ENCODE results near the gene TEX26.

The TEX26 gene

DNA sequence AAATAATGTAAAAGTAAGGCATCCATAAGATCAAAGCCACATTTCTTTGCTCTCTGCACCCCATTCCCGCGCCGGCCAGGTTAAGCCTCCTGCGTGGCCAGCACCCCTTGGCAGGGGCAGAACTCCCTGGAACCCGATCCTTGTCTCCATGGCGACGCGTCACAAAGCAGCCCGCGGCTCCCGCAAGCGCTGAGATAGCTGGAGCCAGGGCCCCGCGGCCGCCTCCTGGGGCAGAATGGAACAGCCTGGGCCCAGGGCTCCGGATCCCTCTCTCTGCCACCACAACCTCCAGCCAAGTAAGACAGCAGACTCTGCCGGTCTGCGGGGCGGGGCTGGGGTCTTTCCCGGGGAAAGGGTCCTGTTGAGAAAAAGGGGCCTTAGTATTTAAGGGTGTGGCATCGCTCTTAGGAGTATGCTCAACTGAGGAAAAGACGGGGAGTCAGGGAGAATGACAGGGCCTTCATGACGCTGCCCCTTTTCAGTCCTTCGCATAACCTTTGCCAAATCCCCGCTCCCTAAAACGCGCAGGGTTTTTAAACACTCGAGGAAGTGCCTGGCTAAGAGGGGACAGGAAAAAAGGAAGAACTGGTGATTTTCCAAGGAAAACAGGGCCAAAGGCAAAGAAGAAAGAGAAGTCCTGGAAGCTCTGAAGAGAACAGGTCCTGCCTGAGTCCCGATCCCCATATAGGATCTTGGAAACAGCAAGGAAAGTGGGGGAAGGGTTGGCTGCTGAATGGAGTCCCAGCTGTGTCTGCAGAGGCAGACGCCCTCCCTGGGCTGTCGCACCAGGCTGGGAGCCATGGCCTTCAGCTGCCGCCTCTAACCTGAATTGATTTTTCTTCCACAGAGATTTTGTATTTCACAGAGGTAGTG lies at the start of gene TEX26:
TSS of gene TEX26 (plus strand) at position 176 of the 873 bp plus-strand sequence. CDS start at position 236, 60 bp downstream.
- DNase-seq (ENCODE audit: low read depth, low spot score): peak; percentile 65

DNA sequence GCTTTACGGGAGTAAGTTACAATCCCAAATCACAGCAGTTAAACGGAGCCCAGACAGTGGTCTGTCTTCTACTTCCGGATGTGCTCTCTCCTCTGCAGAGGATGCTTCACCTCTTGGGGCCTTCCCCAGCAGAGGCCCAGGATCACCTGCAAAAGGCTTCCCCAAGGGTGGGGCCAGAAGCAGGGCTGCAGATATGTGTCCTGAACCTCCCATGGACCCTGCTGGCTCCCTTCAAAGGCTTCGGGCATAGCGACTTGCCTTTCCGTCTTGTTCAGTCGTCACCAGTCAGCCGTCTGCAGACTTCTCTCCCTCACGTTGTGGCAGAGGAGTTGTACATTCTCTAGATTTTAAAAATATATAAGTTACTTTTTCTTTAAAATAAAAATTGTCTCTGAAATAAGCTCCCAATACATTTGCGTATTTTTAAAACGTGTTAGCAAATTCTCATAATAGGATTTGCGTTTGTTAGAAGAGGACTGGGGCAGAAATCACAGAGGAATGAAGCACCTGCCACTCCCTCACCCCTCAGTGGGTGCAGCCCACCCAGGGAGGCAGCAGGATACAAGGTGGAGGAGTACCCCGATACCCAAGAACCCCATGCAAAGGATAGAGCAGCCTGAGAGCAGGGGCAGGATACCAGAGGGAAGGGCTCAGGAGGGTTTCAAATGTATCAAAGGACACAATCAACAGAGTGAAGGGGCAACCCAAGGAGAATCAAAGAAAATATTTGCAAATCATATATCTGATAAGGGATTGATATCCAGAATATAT lies 49.3 kb upstream of the TEX26 start:
- DNase-seq (ENCODE audit: low read depth, low spot score): no peak

DNA sequence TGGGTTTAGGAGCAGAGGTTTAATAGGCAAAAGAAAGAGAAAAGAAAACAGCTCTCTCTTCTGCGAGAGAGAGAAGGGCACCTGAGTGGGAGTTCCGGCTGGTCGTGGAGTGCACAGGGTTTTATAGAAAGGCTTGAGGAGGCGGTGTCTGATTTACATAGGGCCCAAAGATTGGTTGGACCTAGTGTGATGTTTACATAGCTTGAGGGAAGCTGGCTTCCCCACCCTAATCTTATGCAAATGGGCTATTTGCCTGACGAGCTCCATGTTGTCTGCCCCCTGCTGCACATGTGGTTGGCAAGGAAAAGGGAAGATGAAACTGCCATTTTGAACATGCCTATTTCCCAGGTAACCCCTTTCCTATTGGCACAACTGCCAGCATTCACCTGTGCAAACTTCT lies 47.9 kb upstream of the TEX26 start:
- DNase-seq (ENCODE audit: low read depth, low spot score): no peak

DNA sequence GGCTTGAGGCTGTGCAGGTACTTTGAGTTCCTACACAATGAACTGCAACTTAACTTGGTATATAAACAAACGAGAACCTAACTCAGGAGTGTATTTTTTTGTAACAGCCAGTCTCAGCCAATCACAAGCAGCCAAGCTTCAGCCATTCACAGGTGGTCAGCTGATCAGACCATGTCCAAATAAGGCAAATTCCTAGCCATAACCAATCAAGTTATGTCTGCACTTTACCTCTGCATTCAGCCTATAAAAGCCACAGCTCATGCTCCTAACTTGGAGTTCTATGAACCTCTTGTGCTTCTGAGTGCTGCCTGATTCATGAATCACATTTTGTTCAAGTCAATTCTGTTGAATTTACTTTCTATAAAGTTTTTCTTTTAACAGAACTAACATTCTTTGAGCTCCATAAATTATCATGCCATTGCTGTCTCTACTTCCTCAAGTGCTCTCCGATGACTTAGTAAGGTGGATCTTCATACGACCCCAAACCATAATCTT lies 43.2 kb upstream of the TEX26 start:
- DNase-seq (ENCODE audit: low read depth, low spot score): no peak

DNA sequence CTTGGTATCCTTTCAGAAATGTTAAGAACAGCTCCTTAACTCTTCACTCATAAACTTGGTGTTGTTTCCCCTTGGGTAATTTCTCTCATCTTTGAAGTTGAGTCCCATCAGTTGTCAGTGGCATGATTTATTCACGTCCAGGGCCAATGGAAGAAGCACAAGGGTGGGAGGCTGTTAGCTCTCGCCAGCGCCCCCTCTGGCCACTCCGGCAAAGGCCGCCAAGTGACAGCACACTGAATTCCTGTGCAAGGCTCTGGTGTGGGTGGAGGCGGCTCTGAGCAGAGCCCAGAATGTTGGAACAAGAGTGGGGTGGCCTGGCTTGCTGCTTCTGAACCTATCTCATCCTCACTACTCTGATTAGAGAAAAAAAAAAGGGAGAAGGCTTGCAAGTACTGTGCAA lies 39.5 kb upstream of the TEX26 start:
- peak; percentile 52 for DNase-seq (ENCODE audit: low read depth, low spot score)

DNA sequence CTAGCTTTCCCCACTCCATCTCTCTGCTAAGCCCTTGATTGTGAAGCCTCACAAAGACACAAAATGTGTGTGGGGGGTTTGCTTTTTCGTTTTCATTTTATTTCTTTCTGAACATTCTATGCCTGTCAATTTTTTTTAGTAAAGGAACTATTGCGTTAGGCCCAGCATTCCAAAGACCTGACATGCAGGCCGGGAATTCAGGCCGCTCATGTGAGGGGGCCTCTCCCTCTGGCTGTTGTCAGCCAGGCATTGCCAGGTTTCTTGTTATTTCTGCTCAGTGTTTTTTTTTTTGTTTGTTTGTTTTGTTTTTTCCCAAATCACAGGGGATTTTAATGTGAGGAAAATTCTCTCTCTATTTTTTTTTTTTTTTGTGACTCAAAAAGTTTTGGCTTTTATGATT lies 36.7 kb upstream of the TEX26 start:
- peak; percentile 90 for DNase-seq (ENCODE audit: low read depth, low spot score)

DNA sequence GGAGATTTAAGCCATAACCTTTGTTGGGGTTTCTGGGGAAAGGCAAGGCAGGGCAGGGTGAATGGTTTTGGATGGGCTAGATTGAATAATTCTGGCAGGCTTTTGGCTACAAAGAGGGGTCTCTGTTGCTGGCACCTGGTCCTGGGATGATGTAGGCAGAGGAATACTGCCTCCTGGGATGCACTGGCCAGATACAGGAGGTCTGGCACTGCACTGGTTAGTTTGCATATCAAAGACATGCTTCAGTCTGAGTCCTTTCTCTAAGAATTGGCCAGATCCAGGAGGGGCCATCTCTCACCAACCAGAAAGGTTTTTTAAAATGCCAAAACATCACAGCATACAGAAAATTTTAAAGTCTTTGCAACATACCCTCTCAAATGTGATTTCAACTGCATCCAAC lies 34.4 kb upstream of the TEX26 start:
- DNase-seq (ENCODE audit: low read depth, low spot score): peak; percentile 25

DNA sequence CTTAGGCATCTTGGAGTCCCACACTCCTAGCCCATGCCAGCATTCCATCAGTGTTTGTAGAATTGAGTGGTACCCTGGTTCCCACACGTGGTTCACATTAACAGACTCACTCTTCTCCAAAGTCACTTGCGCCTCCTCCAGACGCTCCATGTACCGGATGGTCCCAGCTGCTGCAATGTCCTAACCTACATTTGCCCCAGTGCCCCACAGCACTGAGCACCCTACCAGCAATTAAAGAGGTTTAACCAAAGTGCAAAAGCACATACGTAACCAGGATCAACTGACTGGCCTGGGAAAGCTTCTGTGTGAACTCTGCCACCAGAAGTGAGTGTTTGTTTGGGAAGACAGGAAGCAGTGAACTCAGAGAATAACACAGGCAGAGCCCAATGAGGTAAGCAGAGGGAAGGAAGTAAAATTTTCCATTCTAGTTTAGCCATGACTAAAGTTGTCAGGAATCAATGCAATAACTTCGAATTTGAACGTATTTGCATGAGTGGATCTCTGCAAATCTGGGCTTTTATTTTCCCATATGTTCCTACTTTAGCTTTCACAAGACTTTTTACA lies 33.7 kb upstream of the TEX26 start:
- peak; percentile 82 for DNase-seq (ENCODE audit: low read depth, low spot score)

DNA sequence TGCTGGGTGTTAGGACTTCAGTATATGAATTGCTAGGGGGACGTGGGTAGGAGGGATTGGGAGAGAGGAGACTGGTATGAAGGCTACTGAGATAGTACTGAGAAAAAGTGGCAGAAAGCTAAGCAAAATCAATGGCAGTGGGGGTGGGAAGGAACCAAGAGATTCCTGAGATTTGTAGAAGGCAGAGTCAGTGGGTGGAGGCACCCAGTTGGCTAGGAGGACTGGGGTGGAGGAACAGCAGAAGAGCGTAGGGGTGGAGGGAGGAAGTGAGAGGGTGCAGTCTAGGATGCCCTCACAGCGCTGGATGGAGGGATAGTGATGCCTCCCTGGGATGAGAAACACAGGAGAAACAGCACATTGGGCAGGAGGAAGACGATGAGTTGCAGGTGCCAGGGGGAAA lies 32.0 kb upstream of the TEX26 start:
- DNase-seq (ENCODE audit: low read depth, low spot score): no peak

DNA sequence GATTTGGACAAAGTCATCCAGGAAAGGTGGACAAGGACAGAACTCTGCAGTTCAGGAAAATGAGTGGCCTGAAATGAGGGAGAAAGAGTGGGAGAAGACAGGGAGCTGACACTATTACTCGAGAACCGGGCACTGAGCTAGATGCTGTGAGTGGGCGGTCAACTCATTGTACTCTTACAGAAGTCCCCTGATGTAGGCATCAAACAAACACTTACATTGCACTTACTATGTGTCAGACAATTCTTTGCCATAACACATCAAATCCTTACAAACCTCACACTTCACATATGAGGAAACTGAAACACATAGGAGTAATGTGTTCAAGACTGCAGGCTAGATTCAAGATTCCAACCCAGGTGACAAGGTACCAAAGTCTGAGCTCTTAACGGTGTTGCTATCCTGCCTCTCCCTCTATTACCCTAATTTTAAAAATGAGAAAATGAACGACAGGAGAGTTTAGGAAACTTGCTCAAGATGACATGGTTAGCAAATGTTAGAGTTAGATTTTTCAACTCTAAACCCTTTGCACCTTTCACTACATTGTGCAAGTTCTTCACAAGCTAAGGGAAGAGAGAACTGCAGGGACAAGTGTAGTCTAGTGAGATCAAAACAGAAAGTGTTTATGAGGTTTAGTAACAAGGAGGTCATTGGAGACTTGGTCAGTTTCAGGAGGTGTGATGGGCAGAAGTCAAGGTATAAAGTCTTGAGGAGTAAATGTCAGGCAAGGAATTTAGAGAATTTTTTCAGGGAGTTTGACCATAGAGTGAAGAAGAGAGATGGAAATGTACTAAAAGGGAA lies 31.3 kb upstream of the TEX26 start:
- no peak for DNase-seq (ENCODE audit: low read depth, low spot score)

DNA sequence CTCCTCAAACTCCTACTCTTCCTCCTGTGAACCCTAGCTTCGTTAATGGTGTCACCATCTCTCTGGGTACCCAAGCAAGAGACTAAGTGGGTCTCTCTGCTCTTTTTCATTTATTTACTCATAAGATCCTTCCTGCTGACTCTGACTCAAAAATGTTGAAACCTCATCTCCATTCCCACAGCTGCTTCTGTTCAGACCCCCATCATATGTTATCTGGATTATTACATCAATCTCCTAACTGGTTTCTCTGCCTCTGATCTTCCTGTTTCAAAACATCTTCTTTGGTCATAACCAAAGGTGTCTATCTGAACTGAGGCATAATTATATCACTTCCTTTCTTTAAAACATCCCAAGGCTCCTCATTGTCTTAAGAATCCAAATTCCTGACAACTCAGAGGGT lies 28.4 kb upstream of the TEX26 start:
- no peak for DNase-seq (ENCODE audit: low read depth, low spot score)

DNA sequence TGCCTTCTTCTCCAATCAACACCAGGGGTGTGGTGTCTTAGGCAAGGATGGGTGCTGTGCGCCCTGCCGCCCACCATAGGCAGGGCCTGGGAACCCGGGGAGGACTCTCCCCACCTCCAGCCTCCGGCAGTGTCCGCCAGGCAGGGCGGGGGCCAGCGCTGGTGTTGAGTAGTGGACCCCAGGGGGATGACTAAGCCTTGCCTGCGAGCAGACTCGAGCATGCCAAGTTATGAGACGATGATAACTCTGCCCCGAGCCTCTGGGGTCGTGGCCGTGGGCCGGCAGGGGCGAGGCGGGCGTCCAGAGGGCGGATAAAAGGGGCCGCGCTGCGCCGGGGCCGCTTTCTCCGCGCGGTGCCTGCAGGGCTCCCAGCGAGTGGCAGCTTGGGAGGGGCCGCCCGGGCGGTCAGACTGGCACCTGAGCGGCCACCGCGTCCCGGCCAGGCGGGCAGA lies 26.5 kb upstream of the TEX26 start, which contains the start of gene MEDAG:
TSS of gene MEDAG (plus strand) at position 340 of the 452 bp plus-strand sequence. CDS start 245 bp downstream, outside the sequence.
- peak; percentile 63 for DNase-seq (ENCODE audit: low read depth, low spot score)

DNA sequence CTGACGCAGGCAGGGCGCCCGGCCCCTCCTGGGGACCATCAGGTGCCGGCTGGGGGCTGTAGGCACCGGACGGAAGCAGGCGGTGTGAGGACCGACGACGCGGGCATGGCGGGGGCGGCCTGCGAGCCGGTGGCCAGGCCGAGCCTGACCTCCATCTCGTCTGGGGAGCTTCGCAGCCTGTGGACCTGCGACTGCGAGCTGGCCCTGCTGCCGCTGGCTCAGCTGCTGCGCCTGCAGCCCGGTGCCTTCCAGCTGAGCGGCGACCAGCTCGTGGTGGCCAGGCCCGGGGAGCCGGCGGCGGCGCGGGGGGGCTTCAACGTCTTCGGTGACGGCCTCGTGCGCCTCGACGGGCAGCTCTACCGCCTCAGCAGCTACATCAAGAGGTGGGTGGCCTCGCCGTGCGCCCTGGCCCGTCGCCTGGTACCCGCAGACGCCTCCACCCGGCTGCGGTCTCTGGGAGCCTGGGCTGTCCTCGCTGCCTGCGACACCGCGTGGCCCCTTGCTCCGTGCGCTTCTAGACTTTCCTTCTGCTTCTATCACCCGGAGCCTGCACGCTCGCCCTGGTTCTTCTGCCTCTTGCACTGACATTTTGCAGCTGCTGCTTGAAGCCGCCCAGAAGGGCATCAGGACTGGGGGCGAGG lies 25.9 kb upstream of the TEX26 start:
- peak; percentile 55 for DNase-seq (ENCODE audit: low read depth, low spot score)

DNA sequence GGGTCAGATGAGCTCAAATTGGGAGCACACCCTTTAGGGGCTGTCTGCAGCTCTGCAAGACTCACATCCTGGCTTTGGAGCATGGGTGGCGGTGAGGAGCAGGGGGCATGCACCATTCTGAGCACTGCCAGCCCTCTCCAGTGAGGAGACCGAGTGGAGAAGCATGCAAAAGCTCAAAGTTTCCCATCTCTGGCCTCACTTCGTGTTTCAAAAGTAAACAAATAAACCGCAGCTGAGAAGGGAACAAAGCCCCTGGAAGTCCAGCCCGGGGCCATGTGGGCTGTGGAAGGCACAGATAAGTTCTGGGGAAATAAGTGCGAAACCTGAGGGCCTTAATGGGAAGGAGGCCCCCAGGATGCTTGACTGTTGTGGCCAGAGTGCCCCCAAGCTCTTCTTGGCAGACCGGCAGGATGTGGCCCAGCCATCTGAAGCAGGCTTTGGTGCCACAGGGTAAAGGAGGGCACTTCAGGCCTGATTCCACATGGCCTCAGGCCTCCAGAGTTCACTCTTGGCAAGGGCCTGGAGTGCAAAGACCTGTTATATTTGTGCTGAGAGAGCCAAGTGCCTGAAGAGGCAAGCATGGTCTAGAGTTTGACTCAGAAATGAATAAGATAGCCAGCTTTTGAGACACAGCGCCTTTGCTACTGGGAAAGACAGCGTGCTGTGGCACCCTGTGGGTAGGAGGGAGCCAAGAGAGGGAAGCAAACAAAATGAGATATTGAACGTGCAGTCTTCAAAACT lies 25.2 kb upstream of the TEX26 start:
- DNase-seq (ENCODE audit: low read depth, low spot score): peak; percentile 67

DNA sequence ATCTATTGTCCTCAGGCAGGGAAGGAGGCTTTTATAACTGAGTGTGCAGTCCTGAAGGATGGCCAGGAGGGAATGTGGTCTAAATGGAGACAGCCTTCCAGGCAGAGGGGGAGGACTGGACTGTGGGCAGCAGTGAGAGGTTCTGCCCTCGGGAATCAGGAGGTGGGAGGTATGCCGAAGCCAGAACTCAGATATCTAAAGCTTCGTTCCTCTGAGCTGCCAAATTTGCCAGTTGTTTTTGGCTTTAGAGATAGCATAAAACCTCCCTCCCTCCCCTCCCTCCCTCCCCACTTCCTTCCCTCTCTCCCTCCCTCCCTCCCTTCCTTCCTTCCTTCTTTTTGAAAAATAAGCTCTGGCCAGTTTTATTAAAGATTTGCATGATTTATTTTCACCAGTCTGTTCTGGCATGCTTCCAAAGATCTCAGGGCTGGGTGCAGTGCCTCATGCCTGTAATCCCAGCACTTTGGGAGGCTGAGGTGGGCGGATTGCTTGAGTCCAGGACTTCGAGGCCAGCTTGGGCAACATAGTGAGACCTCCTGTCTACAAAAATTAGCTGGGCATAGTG lies 24.0 kb upstream of the TEX26 start:
- peak; percentile 63 for DNase-seq (ENCODE audit: low read depth, low spot score)

DNA sequence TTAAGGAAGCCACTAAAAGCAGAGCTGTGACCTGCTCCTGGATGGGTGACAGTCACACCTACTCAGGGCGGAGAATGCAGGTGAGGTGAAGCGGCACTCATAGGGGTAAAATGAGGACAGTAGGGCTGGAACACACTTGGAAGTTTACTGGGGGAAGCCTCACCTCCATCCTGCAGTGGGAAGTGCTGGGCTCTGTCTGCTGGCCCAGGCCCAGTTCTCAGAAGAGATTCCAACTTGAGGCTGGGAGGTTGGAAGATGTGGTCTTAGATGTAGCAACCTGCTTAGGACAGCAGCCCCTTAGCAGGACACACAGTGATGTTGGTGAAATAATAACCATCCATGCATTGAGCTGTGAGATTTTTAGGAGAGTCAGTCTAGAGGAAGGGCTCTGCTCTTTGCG lies 21.8 kb upstream of the TEX26 start:
- DNase-seq (ENCODE audit: low read depth, low spot score): no peak

DNA sequence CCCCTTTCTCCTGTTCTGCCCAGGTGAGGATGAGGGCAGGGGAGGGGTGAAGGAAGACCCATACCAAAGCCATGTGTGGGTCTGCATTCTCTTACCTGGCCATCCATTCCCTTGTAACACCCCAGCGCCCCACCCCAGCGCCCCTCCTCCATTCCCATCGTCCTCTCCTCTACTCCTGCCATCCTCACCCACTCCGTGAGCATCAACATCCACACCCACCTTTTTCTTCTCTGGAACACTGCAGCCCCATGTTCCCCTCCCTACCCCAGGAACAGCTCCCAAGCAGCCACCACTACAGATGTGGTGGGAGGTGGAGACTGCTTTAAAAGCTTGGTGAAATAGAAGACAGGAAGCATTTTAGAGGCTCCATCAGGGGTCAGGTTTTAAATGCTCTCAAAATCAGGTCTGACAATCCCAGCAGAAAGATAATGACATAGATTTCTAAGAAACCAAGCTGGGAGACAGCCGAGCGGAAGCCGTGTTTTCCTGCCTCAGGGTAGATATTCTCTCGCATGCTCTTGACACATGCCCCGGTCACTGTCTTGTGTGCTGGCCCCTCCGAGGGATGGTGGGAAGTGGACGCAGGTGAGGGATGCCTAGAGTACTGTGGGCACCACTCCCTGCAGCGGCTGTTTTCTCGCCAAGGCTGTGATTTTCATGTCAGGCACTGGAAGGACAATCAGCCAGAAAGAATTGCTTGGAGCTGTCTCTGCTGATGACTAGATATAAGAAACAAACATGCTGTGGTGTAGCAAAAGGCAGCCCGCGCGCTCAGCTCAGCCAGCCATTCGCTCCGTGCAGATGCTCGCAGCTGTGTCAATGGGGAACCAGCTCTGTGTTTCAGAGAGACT lies 16.5 kb upstream of the TEX26 start:
- DNase-seq (ENCODE audit: low read depth, low spot score): no peak

DNA sequence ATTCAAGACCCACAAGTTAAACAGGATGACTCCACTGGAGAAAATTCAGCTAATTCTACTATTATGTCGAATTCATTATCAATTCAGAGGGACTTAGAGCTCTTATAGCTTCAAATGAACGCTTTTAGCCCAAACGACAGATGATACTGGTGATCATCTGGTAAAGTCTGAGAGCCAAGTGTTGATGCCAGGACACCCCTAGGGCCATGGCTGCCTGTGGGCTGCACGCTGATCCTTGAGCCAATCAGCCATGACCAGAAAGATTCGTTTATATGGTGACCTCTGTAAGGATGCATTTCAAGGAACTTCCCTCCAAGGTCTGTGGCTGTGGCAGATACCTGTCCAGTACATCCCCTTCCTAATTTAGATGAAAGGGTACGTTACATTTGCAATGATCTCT lies 15.5 kb upstream of the TEX26 start:
- no peak for DNase-seq (ENCODE audit: low read depth, low spot score)
